Measurements from ENCODE around the gene CFDP1.

DNA sequence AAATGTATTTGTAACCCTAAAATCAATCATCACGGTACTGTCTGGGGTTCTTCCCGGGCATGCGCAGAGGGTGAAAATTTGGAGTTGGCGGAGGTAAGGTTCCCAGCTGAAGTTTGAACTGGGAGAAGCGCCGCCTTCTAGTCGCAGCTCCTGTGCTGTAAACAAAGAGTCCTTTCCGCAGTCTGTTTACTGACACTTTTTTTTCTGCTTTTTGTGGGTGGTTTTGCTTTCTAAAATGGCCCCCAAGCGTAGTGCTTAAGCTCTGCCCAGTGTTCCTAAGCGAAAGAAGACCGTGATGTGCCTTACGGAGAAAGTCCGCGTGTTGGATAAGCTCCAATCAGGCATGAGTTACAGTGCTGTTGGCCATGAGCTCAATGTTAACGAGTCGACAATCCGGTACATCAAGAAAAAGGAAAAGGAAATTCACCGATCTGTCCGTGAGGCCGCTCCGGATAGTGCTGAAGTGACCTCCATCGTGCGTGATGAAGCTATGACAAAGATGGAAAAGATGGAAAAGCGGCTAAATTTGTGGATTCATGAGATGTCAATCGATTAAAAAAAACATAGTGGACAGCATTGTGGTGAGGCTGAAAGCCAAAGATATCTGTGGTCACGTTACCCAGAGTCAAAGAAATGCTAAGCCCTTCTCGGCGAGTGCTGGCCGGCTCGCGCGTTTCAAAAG, 570 bp upstream of the CFDP1 start:
- no peak for TF ChIP-seq EZH2 (IDR thresholded peaks at IDR 0.05; ENCODE audit: borderline replicate concordance, low read depth, low read length, poor library complexity, severe bottlenecking)
- TF ChIP-seq, protein P1, sequence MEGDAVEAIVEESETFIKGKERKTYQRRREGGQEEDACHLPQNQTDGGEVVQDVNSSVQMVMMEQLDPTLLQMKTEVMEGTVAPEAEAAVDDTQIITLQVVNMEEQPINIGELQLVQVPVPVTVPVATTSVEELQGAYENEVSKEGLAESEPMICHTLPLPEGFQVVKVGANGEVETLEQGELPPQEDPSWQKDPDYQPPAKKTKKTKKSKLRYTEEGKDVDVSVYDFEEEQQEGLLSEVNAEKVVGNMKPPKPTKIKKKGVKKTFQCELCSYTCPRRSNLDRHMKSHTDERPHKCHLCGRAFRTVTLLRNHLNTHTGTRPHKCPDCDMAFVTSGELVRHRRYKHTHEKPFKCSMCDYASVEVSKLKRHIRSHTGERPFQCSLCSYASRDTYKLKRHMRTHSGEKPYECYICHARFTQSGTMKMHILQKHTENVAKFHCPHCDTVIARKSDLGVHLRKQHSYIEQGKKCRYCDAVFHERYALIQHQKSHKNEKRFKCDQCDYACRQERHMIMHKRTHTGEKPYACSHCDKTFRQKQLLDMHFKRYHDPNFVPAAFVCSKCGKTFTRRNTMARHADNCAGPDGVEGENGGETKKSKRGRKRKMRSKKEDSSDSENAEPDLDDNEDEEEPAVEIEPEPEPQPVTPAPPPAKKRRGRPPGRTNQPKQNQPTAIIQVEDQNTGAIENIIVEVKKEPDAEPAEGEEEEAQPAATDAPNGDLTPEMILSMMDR (conservative IDR thresholded peaks at IDR 0.05; ENCODE audit: low read depth, low read length): no peak
